Adipocyte (in vitro differentiated cells): Measurements from ENCODE around the gene KLHL6.
A peak's percentile ranks its signal among the peaks of the same experiment; 100 is the strongest.

ENCODE experiments used
- DNase-seq: peaks from one replicate; pipeline ENCODE4 v3.0.0-alpha.2; 2015; ENCODE audit warnings: low read depth
- H3K27me3 ChIP-seq: replicated peaks from 2 replicates; pipeline ENCODE4 v1.7.0; 2013; ENCODE audit warnings: mild to moderate bottlenecking, low read length, moderate library complexity; ENCODE audit not compliant: control insufficient read depth, insufficient read depth
- H3K36me3 ChIP-seq: 2 replicates; pipeline ENCODE4 v1.7.0; 2013; ENCODE audit warnings: low read length, mild to moderate bottlenecking, moderate library complexity; ENCODE audit not compliant: control insufficient read depth, insufficient read depth, severe bottlenecking
- H3K4me1 ChIP-seq: 2 replicates; pipeline ENCODE4 v1.7.0; 2013; ENCODE audit warnings: mild to moderate bottlenecking, low read length, moderate library complexity; ENCODE audit not compliant: control insufficient read depth, insufficient read depth
- H3K4me3 ChIP-seq: 2 replicates; pipeline ENCODE4 v1.7.0; 2013; ENCODE audit warnings: mild to moderate bottlenecking, low read length, moderate library complexity
- H3K9ac ChIP-seq: 2 replicates; pipeline ENCODE4 v1.7.0; 2013; ENCODE audit warnings: mild to moderate bottlenecking, low read length, moderate library complexity
- H3K9me3 ChIP-seq: 2 replicates; pipeline ENCODE4 v1.7.0; 2013; ENCODE audit warnings: mild to moderate bottlenecking, low read length, moderate library complexity; ENCODE audit not compliant: control insufficient read depth

KLHL6 gene

DNA sequence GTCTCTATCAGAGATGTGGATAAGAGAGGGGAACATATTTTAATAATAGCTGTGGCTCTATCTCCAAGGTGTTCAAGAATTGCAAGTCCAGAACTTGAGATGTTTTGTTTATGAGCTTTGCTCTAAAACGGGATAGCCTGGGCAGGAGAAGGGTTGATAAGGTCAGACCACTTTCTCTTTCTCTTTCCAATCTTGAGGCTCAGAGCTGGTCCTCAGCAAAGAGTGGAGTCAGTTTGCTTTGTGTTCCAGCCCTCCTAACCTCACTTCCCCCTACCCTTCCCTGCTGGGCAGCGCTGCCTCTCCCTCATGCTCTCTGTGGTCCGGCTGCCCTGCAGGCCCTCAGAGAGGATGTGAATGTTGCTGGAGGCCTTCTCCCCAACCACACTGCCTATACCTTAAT lies 13.8 kb downstream of the KLHL6 start:
- no peak for DNase-seq

DNA sequence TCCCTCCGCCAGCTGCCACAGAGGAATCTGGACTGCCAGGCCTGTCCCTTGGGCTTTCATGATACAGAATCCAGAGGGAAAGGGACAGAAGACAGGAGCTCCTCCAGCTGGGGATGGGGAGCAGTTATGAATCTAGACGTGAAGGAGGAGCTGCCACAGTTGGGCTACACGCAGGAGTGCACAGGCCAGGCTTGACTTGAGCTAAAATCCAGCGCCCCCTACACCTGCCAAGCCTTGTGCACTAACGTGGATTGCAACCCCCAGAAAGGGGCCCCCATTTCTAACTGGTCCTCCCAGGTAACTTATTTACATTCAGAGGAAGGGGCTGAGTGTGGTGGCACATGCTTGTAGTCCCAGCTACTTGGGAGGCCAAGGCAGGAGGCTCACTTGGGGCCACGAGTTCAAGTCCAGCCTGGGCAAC lies 14.3 kb downstream of the KLHL6 start:
- no peak overlapping the region for H3K4me3 ChIP-seq

More for the DNA sequence above, 13.8 kb downstream of the KLHL6 start:
- no peaks in the 10 kb centered on the region for H3K9me3 ChIP-seq
- peaks cover 9% of the 10 kb centered on the region for H3K27me3 ChIP-seq
- H3K4me1 ChIP-seq: peaks cover 15% of the 10 kb centered on the region
- H3K9ac ChIP-seq: no peak overlapping the region
- H3K36me3 ChIP-seq: no peaks in the 10 kb centered on the region
- H3K4me3 ChIP-seq: no peak overlapping the region

DNA sequence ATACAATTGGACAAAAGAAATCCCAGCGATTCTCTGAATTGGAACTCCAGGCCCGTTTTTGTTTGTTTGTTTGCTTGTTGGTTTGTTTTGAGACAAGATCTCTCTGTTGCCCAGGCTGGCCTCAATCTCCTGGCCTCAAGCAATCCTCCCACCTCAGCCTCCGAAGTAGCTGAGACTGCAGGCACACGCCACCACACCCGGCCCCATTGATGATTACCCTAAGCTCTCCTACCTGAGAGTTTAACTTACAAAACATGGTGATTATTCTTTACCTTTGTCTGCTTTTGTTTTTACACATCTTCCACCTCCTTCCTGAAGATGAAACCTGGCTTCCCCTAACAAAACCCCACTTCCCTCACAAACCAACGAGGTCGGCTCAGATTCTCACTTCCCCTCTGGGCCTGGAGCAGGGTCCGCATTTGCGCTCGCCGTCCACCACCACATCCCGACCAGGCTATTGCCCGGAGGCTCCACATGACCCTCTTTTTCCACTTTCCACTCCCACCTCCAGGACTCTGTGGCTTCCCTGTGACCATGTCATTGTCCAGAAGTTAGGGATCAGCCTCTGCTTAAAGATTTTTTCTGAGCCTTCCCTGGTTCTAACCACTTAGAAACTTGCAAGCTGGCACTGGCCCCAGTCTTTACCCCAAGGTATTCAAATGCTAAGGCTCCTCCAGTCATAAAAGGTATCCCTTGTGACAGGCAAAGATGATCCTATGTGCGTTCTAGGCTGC lies 14.8 kb downstream of the KLHL6 start:
- peaks cover 17% of the 10 kb centered on the region for H3K4me1 ChIP-seq
- no peak for DNase-seq
- H3K27me3 ChIP-seq: peaks cover 5% of the 10 kb centered on the region
- no peak overlapping the region for H3K9ac ChIP-seq
- no peak overlapping the region for H3K4me3 ChIP-seq
- H3K36me3 ChIP-seq: no peaks in the 10 kb centered on the region
- H3K9me3 ChIP-seq: no peaks in the 10 kb centered on the region

More for the DNA sequence above, 14.3 kb downstream of the KLHL6 start:
- no peak for DNase-seq
- H3K27me3 ChIP-seq: peaks cover 7% of the 10 kb centered on the region
- no peak overlapping the region for H3K9ac ChIP-seq
- no peaks in the 10 kb centered on the region for H3K36me3 ChIP-seq
- H3K9me3 ChIP-seq: no peaks in the 10 kb centered on the region
- H3K4me1 ChIP-seq: peaks cover 17% of the 10 kb centered on the region

DNA sequence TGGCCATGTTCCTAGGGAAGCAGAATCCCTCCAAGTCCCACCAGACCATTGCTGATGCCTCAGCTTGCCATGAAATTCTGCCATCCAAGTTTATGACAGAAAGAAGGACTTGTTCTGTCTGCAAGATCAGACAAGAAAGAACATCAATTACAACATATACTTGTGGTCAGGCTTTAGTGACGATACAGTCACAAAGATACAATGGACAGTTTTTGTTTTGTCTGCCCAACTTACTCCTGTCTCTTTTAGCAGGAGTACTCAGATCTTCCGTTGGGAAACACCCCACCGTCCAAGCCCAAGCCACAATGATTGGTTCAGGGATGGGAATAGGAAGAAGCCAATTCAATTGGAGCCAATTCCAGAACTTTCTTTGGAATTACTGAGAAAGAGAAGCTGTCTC lies 15.7 kb downstream of the KLHL6 start:
- Histone ChIP-seq H3K27me3 (peaks cover 5% of the 10 kb centered on the region), H3K4me3 (no peak overlapping the region), H3K36me3 (no peaks in the 10 kb centered on the region), H3K4me1 (peaks cover 17% of the 10 kb centered on the region), H3K9me3 (no peaks in the 10 kb centered on the region), H3K9ac (no peak overlapping the region)
- DNase-seq: no peak

DNA sequence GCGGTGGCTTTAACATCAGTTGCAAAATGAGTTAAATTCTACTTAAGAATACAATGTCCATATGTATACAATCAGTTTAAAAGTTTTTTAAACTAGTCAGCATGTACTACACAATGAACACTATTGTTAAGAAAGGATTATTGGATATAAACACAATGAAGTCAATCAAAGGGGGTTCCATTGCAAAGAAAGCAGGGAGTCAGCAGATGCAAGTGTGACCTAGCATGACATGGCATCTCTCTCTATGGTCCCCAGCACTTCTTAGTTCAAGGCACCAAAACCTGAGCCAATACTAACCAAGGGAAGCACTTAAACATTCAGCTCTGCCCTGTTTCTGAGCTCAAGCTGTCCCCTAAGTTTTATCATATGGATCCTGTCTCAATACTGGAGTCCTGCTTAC lies 17.0 kb downstream of the KLHL6 start:
- H3K9ac ChIP-seq: no peak overlapping the region
- no peak overlapping the region for H3K4me3 ChIP-seq
- H3K36me3 ChIP-seq: no peaks in the 10 kb centered on the region
- peaks cover 5% of the 10 kb centered on the region for H3K27me3 ChIP-seq
- no peaks in the 10 kb centered on the region for H3K9me3 ChIP-seq
- peaks cover 17% of the 10 kb centered on the region for H3K4me1 ChIP-seq
- DNase-seq: no peak

DNA sequence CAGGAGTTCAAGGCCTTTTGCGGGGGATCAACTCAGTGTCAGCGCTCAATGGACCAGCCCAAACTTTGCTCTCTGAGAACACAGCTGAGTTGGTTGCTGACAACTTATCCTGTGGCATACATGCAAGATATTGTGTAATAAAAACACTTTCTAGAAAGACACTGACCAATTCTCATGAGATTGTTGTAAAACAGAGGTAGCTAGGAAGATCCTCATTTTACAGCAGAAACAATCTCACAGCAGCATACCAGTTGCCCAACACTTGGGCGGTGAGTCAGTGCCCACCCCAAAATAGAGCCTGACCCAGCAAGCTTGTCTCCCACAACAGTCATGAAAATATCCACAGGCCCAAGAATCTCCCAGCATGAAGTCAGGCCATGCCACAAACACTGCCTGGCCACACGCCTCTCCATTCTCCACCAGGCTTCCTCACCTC lies 18.2 kb downstream of the KLHL6 start:
- no peaks in the 10 kb centered on the region for H3K36me3 ChIP-seq
- H3K27me3 ChIP-seq: peaks cover 12% of the 10 kb centered on the region
- peaks cover 17% of the 10 kb centered on the region for H3K4me1 ChIP-seq
- no peak overlapping the region for H3K4me3 ChIP-seq
- H3K9ac ChIP-seq: no peak overlapping the region
- DNase-seq: peak; percentile 72
- H3K9me3 ChIP-seq: no peaks in the 10 kb centered on the region

DNA sequence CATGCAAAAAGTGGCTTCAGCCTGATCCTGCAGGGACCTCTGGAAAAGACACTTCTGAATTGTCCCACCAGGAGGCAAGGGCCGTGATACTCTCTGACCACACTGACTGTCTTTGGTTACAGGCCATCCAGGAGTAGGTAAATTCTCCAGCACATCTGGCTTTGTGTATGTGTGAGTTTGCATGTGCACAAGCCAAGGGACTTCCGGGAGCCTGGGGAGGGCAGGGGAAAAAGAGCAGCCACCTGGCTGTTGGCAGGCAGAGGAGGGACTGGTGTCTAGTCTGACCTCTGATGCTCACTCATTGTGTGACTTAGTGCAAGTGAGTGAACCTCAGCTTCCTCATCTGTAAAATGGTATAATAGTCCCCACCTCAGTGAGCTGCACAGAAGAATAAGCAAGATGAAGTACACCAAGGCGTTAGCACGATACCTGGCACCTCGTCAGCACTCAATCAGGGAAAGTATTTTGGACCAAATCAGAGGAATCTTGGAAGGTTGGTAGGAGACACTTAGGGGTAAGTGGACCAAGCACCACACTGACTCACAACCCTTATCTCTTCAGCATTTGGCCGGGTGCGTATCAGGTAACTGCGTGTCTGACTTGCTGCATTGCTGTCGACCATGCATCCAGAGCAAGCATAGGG lies 19.1 kb downstream of the KLHL6 start:
- Histone ChIP-seq H3K36me3 (no peaks in the 10 kb centered on the region), H3K27me3 (peaks cover 12% of the 10 kb centered on the region), H3K9me3 (peaks cover 5% of the 10 kb centered on the region), H3K9ac (no peak overlapping the region), H3K4me3 (no peak overlapping the region), H3K4me1 (peaks cover 17% of the 10 kb centered on the region)
- no peak for DNase-seq

DNA sequence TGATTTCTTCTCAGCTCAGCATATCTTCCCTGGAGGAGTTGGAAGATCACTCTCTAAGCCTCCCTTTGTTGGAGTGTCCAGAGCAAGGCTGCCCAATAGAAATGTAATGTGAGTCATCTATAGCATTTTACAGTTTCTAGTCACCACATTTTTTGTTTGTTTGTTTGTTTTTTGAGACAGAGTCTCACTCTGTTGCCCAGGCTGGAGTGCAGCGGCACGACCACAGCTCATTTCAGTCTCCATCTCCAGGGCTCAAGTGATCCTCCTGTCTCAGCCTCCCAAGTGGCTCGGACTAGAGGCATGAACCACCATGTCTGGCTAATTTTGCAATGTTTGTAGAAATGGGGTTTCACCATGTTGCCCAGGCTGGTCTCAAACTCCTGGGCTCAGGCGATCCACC lies 21.3 kb downstream of the KLHL6 start:
- H3K4me1 ChIP-seq: peaks cover 12% of the 10 kb centered on the region
- H3K9ac ChIP-seq: no peak overlapping the region
- H3K27me3 ChIP-seq: peaks cover 11% of the 10 kb centered on the region
- H3K4me3 ChIP-seq: no peak overlapping the region
- peaks cover 5% of the 10 kb centered on the region for H3K9me3 ChIP-seq
- DNase-seq: peak; percentile 63
- no peaks in the 10 kb centered on the region for H3K36me3 ChIP-seq

DNA sequence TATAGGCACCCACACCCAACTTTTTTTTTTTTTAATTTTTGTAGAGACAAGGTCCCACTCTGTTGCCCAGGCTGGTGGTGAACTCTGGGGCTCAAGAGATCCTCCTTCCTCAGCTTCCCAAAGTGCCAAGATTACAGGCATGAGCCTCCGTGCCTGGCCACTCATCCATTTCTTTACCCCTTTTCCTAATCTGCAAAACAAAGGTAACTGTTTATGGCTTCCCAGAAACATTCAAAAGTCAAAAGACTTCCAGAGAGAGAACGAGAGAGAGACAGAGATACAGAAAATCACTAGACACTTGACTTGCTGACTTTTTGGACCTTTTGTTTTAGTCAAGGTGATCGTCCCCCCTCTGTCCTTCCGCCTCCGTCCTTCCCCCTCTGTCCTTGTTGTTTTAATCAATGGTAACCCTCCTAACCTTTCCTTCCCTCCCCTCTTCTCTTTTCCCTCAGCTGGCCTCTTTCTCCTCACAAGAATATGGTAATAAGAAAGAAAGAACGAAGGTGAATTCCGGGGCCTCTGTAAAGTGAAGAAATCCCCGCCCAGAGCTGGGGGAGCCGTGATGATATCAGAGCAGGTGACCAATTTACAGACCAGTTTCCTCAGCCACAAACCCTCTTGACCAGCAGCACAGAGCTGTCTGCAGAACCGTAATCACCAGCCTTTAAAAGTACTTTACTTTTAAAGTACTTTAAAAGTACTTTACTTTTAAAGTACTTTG lies 21.9 kb downstream of the KLHL6 start:
- Histone ChIP-seq H3K9ac (no peak overlapping the region), H3K36me3 (no peaks in the 10 kb centered on the region), H3K27me3 (peaks cover 11% of the 10 kb centered on the region), H3K4me3 (no peak overlapping the region), H3K4me1 (peaks cover 12% of the 10 kb centered on the region), H3K9me3 (peaks cover 5% of the 10 kb centered on the region)
- DNase-seq: peak; percentile 12

DNA sequence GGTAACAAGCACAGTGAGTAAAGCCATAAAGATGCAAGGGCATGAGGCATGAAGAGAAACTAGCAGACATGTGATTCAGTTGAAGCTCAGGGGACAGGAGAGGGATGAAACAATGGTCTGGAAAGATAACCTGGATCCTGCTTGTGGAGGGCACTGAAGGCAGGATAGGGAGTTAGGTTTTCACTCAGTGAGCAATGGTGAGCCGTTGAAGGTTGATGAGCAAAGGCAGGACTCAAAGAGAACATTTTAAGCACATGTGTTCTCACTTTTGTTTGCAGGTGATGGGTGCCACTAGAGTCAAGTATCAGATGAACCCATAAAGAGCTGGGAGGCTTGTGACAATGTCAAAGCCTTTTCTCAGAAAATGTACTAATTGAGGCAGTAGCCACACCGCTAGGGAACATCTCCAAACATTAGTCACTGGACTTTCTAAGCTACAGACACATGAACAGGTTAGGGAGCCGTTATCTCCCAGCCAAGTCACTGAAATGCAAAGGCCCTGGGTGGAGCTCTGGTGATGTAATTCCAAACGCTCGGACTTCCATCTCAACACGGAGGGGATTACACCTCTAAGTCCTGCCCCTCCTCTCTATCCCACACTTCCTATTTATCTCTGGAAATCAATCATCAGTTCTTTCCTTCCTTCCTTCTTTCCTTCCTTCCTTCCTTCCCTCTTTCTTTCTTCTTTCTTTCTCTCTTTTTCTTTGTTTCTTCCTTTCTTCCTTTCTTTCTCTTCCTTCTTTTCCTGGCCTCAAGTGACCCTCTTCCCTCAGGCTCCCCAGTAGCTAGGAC lies 22.7 kb downstream of the KLHL6 start:
- Histone ChIP-seq H3K9ac (no peak overlapping the region), H3K27me3 (peaks cover 11% of the 10 kb centered on the region), H3K4me1 (peaks cover 12% of the 10 kb centered on the region), H3K4me3 (no peak overlapping the region), H3K9me3 (peaks cover 5% of the 10 kb centered on the region), H3K36me3 (no peaks in the 10 kb centered on the region)
- no peak for DNase-seq

DNA sequence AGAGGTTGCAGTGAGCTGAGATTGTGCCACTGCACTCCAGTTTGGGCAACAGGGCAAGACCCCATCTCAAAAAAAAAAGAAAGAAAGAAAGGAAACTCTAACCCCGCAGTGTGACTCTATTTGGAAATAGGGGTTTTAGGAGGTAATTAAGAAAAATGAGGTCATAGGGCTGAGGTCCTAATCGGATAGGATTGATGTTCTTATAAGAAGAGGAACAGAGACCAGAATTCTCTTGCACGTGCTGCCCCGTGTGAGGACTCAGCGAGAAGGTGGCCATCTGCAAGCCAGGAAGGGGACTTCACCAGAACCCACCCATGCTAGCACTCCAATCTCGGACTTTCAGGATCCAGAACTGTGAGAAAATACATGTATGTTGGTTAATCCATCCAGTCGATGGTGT lies 25.8 kb downstream of the KLHL6 start:
- Histone ChIP-seq H3K4me3 (no peak overlapping the region), H3K27me3 (peaks cover 15% of the 10 kb centered on the region), H3K4me1 (no peaks in the 10 kb centered on the region), H3K9ac (no peak overlapping the region), H3K9me3 (peaks cover 5% of the 10 kb centered on the region), H3K36me3 (no peaks in the 10 kb centered on the region)
- DNase-seq: no peak
